ENCODE results near the gene LUC7L3. TPM values are rescaled to one million over a fixed set of nuclear protein-coding genes. Genes with fewer than 3 reads are reported as not detected.

Gene LUC7L3
- total RNA-seq, 1 experiment from 2014 or later: 185 TPM

DNA sequence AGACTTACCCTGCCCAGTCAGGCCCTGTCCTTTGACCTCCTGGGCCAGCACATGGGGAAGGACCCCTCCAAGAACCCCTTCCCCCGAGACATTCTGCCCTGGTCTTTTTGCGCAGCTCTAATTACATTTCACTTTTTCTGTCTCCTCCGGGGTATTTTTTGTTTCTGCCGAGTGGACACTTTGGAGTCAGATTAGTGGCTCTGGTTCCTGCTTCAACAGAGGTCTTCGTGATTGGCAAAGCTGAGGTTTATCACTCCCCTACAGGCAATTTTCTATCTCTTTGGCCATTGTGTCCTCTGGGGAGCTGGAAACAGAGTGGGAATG lies 35.2 kb upstream of the LUC7L3 start:
- Histone ChIP-seq H3K4me3 (ENCODE audit: low read depth, low read length, poor library complexity, severe bottlenecking) (no peak overlapping the region), H3K27me3 (replicated peaks; ENCODE audit: insufficient read depth, low read depth, low read length, poor library complexity) (no peaks in the 10 kb centered on the region), H3K4me1 (ENCODE audit: insufficient read depth, low read length, poor library complexity, severe bottlenecking) (peaks cover 8% of the 10 kb centered on the region), H3K9me3 (ENCODE audit: low read depth, low read length, poor library complexity, severe bottlenecking) (no peaks in the 10 kb centered on the region), H3K27ac (ENCODE audit: low read depth, low read length, poor library complexity, severe bottlenecking) (no peak overlapping the region), H3K36me3 (ENCODE audit: insufficient read depth, low read length, poor library complexity, severe bottlenecking) (no peaks in the 10 kb centered on the region)
- POLR2A ChIA-PET (ENCODE audit: low non-redundant PET): interaction anchor here (0.6 kb wide), 1 partner anchor 33 kb away, joined by 4 read pairs; no protein-coding TSS in a partner anchor
- no TSS peak for BruUV-seq (replicated peaks)
- no peak for DNase-seq (ENCODE audit: low spot score)
- no peak for TF ChIP-seq EZH2 (IDR thresholded peaks at IDR 0.05; ENCODE audit: borderline replicate concordance, low read depth, low read length, poor library complexity, severe bottlenecking)
- no peak for TF ChIP-seq CTCF (conservative IDR thresholded peaks at IDR 0.05; ENCODE audit: low read depth, low read length)
- CTCF ChIA-PET: interaction anchor here (0.8 kb wide), 1 partner anchor 21 kb away, joined by 9 read pairs; no protein-coding TSS in a partner anchor
- intact Hi-C loops (cut with micrococcal nuclease; ENCODE audit: unreplicated experiment): no loop called here

- no peaks in the 10 kb centered on the region for H3K27me3 ChIP-seq (replicated peaks; ENCODE audit: insufficient read depth, low read depth, low read length, poor library complexity)
- peaks cover 8% of the 10 kb centered on the region for H3K4me1 ChIP-seq (ENCODE audit: insufficient read depth, low read length, poor library complexity, severe bottlenecking)
- no peak for DNase-seq (ENCODE audit: low spot score)
- H3K27ac ChIP-seq (ENCODE audit: low read depth, low read length, poor library complexity, severe bottlenecking): no peak overlapping the region
- H3K4me3 ChIP-seq (ENCODE audit: low read depth, low read length, poor library complexity, severe bottlenecking): no peak overlapping the region
- POLR2A ChIA-PET (ENCODE audit: low non-redundant PET): no interaction called here
- H3K36me3 ChIP-seq (ENCODE audit: insufficient read depth, low read length, poor library complexity, severe bottlenecking): no peaks in the 10 kb centered on the region
- TF ChIP-seq EZH2 (IDR thresholded peaks at IDR 0.05; ENCODE audit: borderline replicate concordance, low read depth, low read length, poor library complexity, severe bottlenecking) (no peak), CTCF (conservative IDR thresholded peaks at IDR 0.05; ENCODE audit: low read depth, low read length) (no peak)
- CTCF ChIA-PET: interaction anchor here (0.8 kb wide), 1 partner anchor 20 kb away, joined by 9 read pairs; no protein-coding TSS in a partner anchor
- intact Hi-C loops (cut with micrococcal nuclease; ENCODE audit: unreplicated experiment): no loop called here
- BruUV-seq (replicated peaks): no TSS peak
- H3K9me3 ChIP-seq (ENCODE audit: low read depth, low read length, poor library complexity, severe bottlenecking): no peaks in the 10 kb centered on the region
Observed at GRCh38 chr17:50684612-50685333, 34.6 kb upstream of the LUC7L3 start.

GRCh38 chr17:50685334-50685665 lies 34.1 kb upstream of the LUC7L3 start:
- Histone ChIP-seq H3K9me3 (ENCODE audit: low read depth, low read length, poor library complexity, severe bottlenecking) (no peaks in the 10 kb centered on the region), H3K36me3 (ENCODE audit: insufficient read depth, low read length, poor library complexity, severe bottlenecking) (no peaks in the 10 kb centered on the region), H3K27ac (ENCODE audit: low read depth, low read length, poor library complexity, severe bottlenecking) (no peak overlapping the region), H3K4me1 (ENCODE audit: insufficient read depth, low read length, poor library complexity, severe bottlenecking) (peaks cover 8% of the 10 kb centered on the region), H3K27me3 (replicated peaks; ENCODE audit: insufficient read depth, low read depth, low read length, poor library complexity) (no peaks in the 10 kb centered on the region), H3K4me3 (ENCODE audit: low read depth, low read length, poor library complexity, severe bottlenecking) (no peak overlapping the region)
- no peak for DNase-seq (ENCODE audit: low spot score)
- POLR2A ChIA-PET (ENCODE audit: low non-redundant PET): no interaction called here
- intact Hi-C loops (cut with micrococcal nuclease; ENCODE audit: unreplicated experiment): no loop called here
- TF ChIP-seq CTCF (conservative IDR thresholded peaks at IDR 0.05; ENCODE audit: low read depth, low read length): no peak
- no peak for TF ChIP-seq EZH2 (IDR thresholded peaks at IDR 0.05; ENCODE audit: borderline replicate concordance, low read depth, low read length, poor library complexity, severe bottlenecking)
- CTCF ChIA-PET: no interaction called here
- no TSS peak for BruUV-seq (replicated peaks)
